Measurements from ENCODE around the gene SARM1. TPM values are rescaled to one million over a fixed set of nuclear protein-coding genes. Genes with fewer than 3 reads are reported as not detected.

The SARM1 gene
- total and polyA plus RNA-seq, 2 of the 13 experiments (the other 11 are each of a cell fraction or from before 2014, with no cell fraction given): 0.73 to 0.86 TPM

DNA sequence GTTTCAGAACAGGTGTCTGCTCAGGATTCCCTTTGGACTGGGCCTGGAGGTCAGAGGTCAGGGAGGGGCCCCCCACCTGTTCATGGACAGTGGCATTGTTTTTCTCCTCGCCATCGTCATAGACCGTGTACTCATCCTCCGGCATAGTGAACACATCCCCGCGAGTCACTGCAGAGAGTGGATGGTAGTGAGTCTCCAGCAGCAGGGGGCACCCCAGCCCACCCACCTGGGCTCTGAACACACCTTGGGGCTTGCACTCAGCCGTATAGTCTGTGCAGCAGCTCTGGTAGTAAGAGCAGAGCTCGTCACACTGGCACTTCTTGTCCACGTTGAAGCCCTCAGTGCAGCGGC is 1.8 kb upstream of the SARM1 start (continued):
- TF ChIP-seq ZNF235 (CRISPR knock-in tag; IDR thresholded peaks at IDR 0.05; ENCODE audit: borderline replicate concordance) (peak; percentile 90; the same call in 1 of the 2 replicates), CCAR2 (optimal IDR thresholded peaks at IDR 0.05; ENCODE audit: low read depth, low read length) (no peak), CAMTA2 (CRISPR knock-in tag; IDR thresholded peaks at IDR 0.05; ENCODE audit: borderline replicate concordance) (0 out of 2 replicates have a peak, but pooled peaks have one; percentile 42), ZNF230 (CRISPR knock-in tag; IDR thresholded peaks at IDR 0.05) (no peak), ZSCAN21 (CRISPR knock-in tag; IDR thresholded peaks at IDR 0.05; ENCODE audit: borderline replicate concordance) (no peak), ZNF615 (CRISPR knock-in tag; IDR thresholded peaks at IDR 0.05; ENCODE audit: borderline replicate concordance) (no peak), FOXM1 (CRISPR knock-in tag; IDR thresholded peaks at IDR 0.05) (no peak)
- TF ChIP-seq, protein P1, sequence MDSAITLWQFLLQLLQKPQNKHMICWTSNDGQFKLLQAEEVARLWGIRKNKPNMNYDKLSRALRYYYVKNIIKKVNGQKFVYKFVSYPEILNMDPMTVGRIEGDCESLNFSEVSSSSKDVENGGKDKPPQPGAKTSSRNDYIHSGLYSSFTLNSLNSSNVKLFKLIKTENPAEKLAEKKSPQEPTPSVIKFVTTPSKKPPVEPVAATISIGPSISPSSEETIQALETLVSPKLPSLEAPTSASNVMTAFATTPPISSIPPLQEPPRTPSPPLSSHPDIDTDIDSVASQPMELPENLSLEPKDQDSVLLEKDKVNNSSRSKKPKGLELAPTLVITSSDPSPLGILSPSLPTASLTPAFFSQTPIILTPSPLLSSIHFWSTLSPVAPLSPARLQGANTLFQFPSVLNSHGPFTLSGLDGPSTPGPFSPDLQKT (CRISPR knock-in tag; IDR thresholded peaks at IDR 0.05; ENCODE audit: borderline replicate concordance): no peak
- TF ChIP-seq, protein P2, sequence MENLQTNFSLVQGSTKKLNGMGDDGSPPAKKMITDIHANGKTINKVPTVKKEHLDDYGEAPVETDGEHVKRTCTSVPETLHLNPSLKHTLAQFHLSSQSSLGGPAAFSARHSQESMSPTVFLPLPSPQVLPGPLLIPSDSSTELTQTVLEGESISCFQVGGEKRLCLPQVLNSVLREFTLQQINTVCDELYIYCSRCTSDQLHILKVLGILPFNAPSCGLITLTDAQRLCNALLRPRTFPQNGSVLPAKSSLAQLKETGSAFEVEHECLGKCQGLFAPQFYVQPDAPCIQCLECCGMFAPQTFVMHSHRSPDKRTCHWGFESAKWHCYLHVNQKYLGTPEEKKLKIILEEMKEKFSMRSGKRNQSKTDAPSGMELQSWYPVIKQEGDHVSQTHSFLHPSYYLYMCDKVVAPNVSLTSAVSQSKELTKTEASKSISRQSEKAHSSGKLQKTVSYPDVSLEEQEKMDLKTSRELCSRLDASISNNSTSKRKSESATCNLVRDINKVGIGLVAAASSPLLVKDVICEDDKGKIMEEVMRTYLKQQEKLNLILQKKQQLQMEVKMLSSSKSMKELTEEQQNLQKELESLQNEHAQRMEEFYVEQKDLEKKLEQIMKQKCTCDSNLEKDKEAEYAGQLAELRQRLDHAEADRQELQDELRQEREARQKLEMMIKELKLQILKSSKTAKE (CRISPR knock-in tag; IDR thresholded peaks at IDR 0.05; ENCODE audit: borderline replicate concordance): no peak
